Tibial artery (tissue), 4 donors: ENCODE measurements around the gene RNF223.

Source experiments
- DNase-seq, 2 donors: peaks; one replicate each; pipeline ENCODE4 v3.0.0-alpha.2; 2019
- H3K27ac ChIP-seq, 2 donors: fragments of 200-600 bp; sonication (generic) in 1 of 2; 1 replicate in 1 of 2; 2 replicates in 1 of 2; pipeline ENCODE4 v1.5.1; 2018 to 2019; ENCODE audit warnings: mild to moderate bottlenecking in 1 of 2
- H3K27me3 ChIP-seq, 2 donors: fragments of 200-600 bp; sonication (generic) in 1 of 2; one replicate each; pipeline versions ENCODE4 v1.5.1 to v1.6.0; 2016 to 2019
- H3K36me3 ChIP-seq, 3 donors: fragments of 200-600 bp; sonication (generic) in 2 of 3; one replicate each; pipeline ENCODE4 v1.5.1; 2016 to 2019; ENCODE audit warnings: mild to moderate bottlenecking in 2 of 3
- H3K4me1 ChIP-seq, 4 donors: fragments of 200-600 bp; sonication (generic) in 2 of 4; 1 replicate in 3 of 4; 2 replicates in 1 of 4; pipeline ENCODE4 v1.5.1; 2016 to 2019
- H3K4me3 ChIP-seq, 2 donors: fragments of 200-600 bp; sonication (generic) in 1 of 2; 1 replicate in 1 of 2; 2 replicates in 1 of 2; pipeline ENCODE4 v1.5.1; 2018 to 2019; ENCODE audit warnings: mild to moderate bottlenecking in 2 of 2
- H3K9me3 ChIP-seq, 3 donors: fragments of 200-600 bp; sonication (generic) in 1 of 3; one replicate each; pipeline ENCODE4 v1.5.1; 2016 to 2019
- CTCF ChIP-seq, 2 experiments: fragments of 200-600 bp in 1 of 2; fragments of 450-650 bp in 1 of 2; IDR thresholded peaks; one replicate each; pipeline ENCODE4 v1.5.1; 2017 to 2019; ENCODE audit warnings: antibody characterized with exemption in 2 of 2, mild to moderate bottlenecking in 1 of 2, moderate library complexity in 1 of 2
- intact Hi-C: fragments of 100-400 bp; cut with DNase I; formaldehyde crosslinking; loops from one replicate; pipeline ENCODE4 v1.15.0; 2023; ENCODE audit warnings: low total_unique reads

RNF223 gene

DNA sequence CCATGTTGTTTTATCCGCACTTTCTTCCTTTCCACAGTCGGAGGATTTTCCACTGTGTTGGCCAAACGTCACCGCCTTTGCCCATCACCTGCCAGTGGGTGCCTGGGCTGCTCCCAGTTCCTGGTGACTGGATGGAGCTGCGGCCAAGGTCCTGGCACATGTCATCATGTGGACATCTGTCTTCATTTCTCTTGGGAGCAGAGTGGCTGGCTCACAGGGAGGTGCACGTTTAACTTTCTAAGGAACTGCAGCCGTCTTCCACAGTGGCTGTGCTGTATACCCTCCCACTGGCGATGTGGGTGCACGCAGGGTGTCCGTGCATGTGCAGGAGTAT is 19.5 kb upstream of the RNF223 start:
- peak; percentile 3 to 27 for DNase-seq
- H3K36me3 ChIP-seq, result peaks cover 0 to 11% (median 0%) of the 10 kb centered on the region in 3 donors
- H3K4me3 ChIP-seq, result no peak overlapping the region
- no peak overlapping the region for H3K27ac ChIP-seq
- H3K27me3 ChIP-seq, result no peaks in the 10 kb centered on the region
- no peaks in the 10 kb centered on the region for H3K4me1 ChIP-seq
- intact Hi-C loops, result no loop called here
- TF ChIP-seq CTCF (IDR thresholded peaks at IDR 0.05), result no peak
- no peaks in the 10 kb centered on the region for H3K9me3 ChIP-seq

DNA sequence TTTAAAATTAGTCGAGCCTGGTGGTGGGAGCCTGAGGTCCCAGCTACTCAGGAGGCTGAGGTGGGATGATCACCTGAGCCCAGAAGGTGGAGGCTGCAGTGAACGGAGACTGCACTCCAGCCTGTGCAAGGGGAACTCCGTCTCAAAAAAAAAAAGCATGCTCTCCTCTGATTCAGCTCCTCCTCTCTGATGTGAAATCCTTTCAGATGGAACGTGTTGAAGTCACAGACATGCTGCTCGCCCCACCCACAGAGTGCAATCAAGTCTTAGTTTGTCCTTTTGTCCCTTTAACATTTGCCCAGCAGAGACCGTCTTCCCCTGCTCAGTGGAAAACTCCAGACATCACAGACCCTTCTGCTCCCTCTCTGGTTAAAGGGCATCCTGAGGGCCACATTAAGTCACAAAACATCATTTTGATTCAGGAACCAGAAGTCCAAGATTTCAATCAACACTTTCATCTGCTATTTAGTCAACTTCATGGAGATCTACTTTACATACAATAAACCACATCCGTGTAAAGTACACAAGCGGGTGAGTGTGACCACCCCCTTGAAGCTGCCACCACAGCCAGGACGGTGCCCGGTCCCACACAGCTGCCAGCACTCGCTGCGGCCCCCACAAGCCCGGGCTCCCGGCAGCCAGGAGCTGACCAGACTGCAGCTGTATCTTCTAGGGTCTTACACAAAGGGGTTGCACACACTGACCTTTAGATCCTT is 18.9 kb upstream of the RNF223 start:
- DNase-seq, result peak; percentile 12 to 17
- no peak overlapping the region for H3K27ac ChIP-seq
- no peak overlapping the region for H3K4me3 ChIP-seq
- intact Hi-C loops, result no loop called here
- H3K4me1 ChIP-seq, result no peaks in the 10 kb centered on the region
- H3K36me3 ChIP-seq, result peaks cover 0 to 11% (median 0%) of the 10 kb centered on the region in 3 donors
- TF ChIP-seq CTCF (IDR thresholded peaks at IDR 0.05), result no peak
- H3K27me3 ChIP-seq, result no peaks in the 10 kb centered on the region
- H3K9me3 ChIP-seq, result no peaks in the 10 kb centered on the region

DNA sequence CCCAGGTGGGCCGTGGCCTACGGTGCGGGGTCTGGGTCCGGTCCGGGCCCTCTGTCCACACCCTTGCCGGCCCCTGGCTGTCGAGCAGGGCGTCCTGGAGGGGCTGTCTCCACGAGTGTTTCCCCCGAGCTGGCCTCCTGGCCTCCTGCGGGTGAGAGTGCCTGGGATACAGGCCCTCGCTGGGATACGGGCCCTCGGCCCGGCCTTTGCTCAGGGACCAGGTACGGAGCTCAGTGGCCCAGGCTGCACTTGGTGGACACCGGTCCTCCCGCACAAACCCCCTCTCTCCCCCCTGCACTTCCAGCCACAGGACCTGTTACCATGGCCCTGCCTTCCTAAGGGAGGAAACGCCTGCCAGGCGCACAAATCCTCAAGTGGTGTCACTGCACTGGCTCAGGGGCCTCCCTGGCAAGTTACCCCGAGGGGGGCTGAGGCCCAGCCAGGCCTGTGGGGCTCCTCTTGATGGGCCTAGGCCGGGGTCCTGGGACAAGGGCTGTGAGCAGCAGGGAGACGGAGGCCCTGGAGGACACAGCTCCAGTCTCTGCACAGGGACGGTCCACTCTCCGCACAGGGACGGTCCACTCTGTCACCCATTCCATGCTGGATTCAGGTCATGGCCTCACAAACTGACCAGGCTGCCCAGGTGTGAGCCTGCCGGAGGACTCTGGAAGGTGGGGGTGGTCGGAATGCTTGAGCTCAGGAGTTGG is 18.2 kb upstream of the RNF223 start:
- DNase-seq, result peak; percentile 3 to 47
- Histone ChIP-seq H3K4me3 (no peak overlapping the region), H3K36me3 (peaks cover 0 to 12% (median 0%) of the 10 kb centered on the region in 3 donors), H3K27me3 (no peaks in the 10 kb centered on the region), H3K27ac (no peak overlapping the region), H3K9me3 (no peaks in the 10 kb centered on the region), H3K4me1 (no peaks in the 10 kb centered on the region)
- no peak for TF ChIP-seq CTCF (IDR thresholded peaks at IDR 0.05)
- intact Hi-C loops, result no loop called here

- H3K36me3 ChIP-seq, result peaks cover 0 to 19% (median 0%) of the 10 kb centered on the region in 3 donors
- DNase-seq, result peak; percentile 17 to 55
- no peak for TF ChIP-seq CTCF (IDR thresholded peaks at IDR 0.05)
These were observed 17.4 kb upstream of the RNF223 start for GRCh38 chr1:1091344-1092148.

DNA sequence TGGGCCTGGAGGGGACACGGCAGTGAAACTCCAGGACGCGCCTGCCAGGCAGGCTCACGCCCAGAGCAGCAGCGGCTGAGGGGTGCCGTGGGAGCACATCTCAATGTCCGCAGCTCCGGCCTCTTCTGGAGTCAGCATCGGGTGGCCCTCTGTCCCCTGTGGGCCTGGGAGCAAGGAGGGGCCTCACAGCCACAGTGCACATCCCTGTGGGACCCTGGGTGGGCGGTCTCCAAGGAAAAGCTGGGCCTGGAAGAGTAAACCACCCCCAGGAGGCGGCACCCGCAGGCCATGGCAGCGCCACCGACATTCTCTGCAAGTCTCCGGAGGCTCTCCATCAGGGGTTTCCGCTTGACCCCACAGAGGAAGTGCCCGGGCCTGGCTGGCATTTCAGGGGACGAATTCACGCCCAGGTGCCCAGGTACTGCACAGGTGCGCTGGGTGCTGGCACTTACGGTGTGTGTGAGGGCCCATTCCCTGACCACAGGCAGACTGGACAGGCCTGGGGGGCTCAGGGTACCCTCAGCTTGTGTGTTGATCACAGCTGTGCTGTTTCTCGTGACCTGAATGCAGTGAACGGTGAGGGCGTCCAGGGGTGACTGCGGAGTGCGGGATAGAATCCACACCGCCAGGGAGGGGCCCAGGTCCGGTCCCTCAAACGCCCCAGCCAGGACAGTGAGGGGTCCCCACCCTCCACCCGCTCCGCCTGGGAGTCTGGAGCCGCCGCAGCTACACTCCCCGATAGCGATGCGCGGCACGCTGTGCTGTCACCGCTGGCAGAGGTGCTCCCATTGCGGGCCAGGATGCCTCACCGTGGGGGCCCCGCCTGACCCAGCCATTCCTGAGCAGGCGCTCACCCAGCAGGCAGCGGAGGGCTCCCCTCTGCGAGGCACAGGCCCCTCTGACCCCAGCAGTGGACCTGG is 16.6 kb upstream of the RNF223 start:
- Histone ChIP-seq H3K36me3 (peaks cover 0 to 25% (median 0%) of the 10 kb centered on the region in 3 donors), H3K4me3 (no peak overlapping the region), H3K9me3 (no peaks in the 10 kb centered on the region), H3K4me1 (no peaks in the 10 kb centered on the region), H3K27me3 (no peaks in the 10 kb centered on the region), H3K27ac (no peak overlapping the region)
- TF ChIP-seq CTCF (IDR thresholded peaks at IDR 0.05), result no peak
- intact Hi-C loops, result no loop called here
- peak; percentile 18 to 58 for DNase-seq

More at GRCh38 chr1:1091344-1092148, 17.4 kb upstream of the RNF223 start:
- no peaks in the 10 kb centered on the region for H3K9me3 ChIP-seq
- no peak overlapping the region for H3K4me3 ChIP-seq
- intact Hi-C loops, result no loop called here
- H3K27me3 ChIP-seq, result no peaks in the 10 kb centered on the region
- no peaks in the 10 kb centered on the region for H3K4me1 ChIP-seq
- H3K27ac ChIP-seq, result no peak overlapping the region
